Activated naive CD4-positive, alpha-beta T cell treated with anti-CD3 and anti-CD28 coated beads, Interleukin-2, amount 50 U/mL, for 24 hours (primary cell): Measurements from ENCODE around the gene WDR62.
"Not testable (repeated sequence)": the region's sequence is repeated elsewhere in the genome, so short reads cannot be mapped to it uniquely, and the experiment has no call there.

Experiments used
- H3K27ac Mint-ChIP-seq: one replicate; pipeline ENCODE4 v1.8.0; 2021; ENCODE audit warnings: mild to moderate bottlenecking, mixed read lengths
- H3K27me3 Mint-ChIP-seq: one replicate; pipeline ENCODE4 v1.8.0; 2021; ENCODE audit warnings: mixed read lengths
- H3K36me3 Mint-ChIP-seq: one replicate; pipeline ENCODE4 v1.8.0; 2021; ENCODE audit warnings: mixed read lengths
- H3K4me1 Mint-ChIP-seq: one replicate; pipeline ENCODE4 v1.8.0; 2021; ENCODE audit warnings: mixed read lengths
- H3K4me3 Mint-ChIP-seq: one replicate; pipeline ENCODE4 v1.8.0; 2021; ENCODE audit warnings: mild to moderate bottlenecking, mixed read lengths
- H3K9me3 Mint-ChIP-seq: one replicate; pipeline ENCODE4 v1.8.0; 2021; ENCODE audit warnings: mixed read lengths

Gene WDR62

GRCh38 chr19:36058481-36059179 lies 3.9 kb downstream of the WDR62 start:
- no peak overlapping the region for H3K4me3 Mint-ChIP-seq
- H3K4me1 Mint-ChIP-seq, result peaks cover 12% of the 10 kb centered on the region
- no peaks in the 10 kb centered on the region for H3K36me3 Mint-ChIP-seq
- H3K9me3 Mint-ChIP-seq, result no peaks in the 10 kb centered on the region
- H3K27ac Mint-ChIP-seq, result no peak overlapping the region
- H3K27me3 Mint-ChIP-seq, result no peaks in the 10 kb centered on the region

GRCh38 chr19:36059180-36059910 lies 4.6 kb downstream of the WDR62 start:
- no peak overlapping the region for H3K4me3 Mint-ChIP-seq
- no peaks in the 10 kb centered on the region for H3K9me3 Mint-ChIP-seq
- no peak overlapping the region for H3K27ac Mint-ChIP-seq
- H3K27me3 Mint-ChIP-seq, result no peaks in the 10 kb centered on the region
- H3K36me3 Mint-ChIP-seq, result no peaks in the 10 kb centered on the region
- H3K4me1 Mint-ChIP-seq, result peaks cover 8% of the 10 kb centered on the region

- Mint-ChIP-seq H3K4me1 (peaks cover 5% of the 10 kb centered on the region), H3K27ac (no peak overlapping the region), H3K36me3 (no peaks in the 10 kb centered on the region), H3K4me3 (no peak overlapping the region), H3K27me3 (no peaks in the 10 kb centered on the region), H3K9me3 (no peaks in the 10 kb centered on the region)
Observed at GRCh38 chr19:36060430-36060829, 5.7 kb downstream of the WDR62 start.

GRCh38 chr19:36061367-36061766 lies 6.7 kb downstream of the WDR62 start:
- Mint-ChIP-seq H3K4me1 (no peaks in the 10 kb centered on the region), H3K9me3 (no peaks in the 10 kb centered on the region), H3K36me3 (no peaks in the 10 kb centered on the region), H3K27me3 (no peaks in the 10 kb centered on the region), H3K4me3 (no peak overlapping the region), H3K27ac (no peak overlapping the region)

- H3K4me1 Mint-ChIP-seq, result no peaks in the 10 kb centered on the region
- no peaks in the 10 kb centered on the region for H3K27me3 Mint-ChIP-seq
- no peaks in the 10 kb centered on the region for H3K36me3 Mint-ChIP-seq
- H3K27ac Mint-ChIP-seq, result no peak overlapping the region
- H3K4me3 Mint-ChIP-seq, result no peak overlapping the region
- H3K9me3 Mint-ChIP-seq, result no peaks in the 10 kb centered on the region
Observed at GRCh38 chr19:36064826-36065225, 10.1 kb downstream of the WDR62 start.

- H3K27ac Mint-ChIP-seq, result no peak overlapping the region
- no peaks in the 10 kb centered on the region for H3K27me3 Mint-ChIP-seq
- H3K4me3 Mint-ChIP-seq, result no peak overlapping the region
- H3K9me3 Mint-ChIP-seq, result no peaks in the 10 kb centered on the region
- no peaks in the 10 kb centered on the region for H3K4me1 Mint-ChIP-seq
- no peaks in the 10 kb centered on the region for H3K36me3 Mint-ChIP-seq
Observed at GRCh38 chr19:36067681-36068080, 13.0 kb downstream of the WDR62 start.

- not testable (repeated sequence) for H3K4me1 Mint-ChIP-seq
Observed at GRCh38 chr19:36068810-36069499, 14.3 kb downstream of the WDR62 start.

GRCh38 chr19:36072081-36072480 lies 17.4 kb downstream of the WDR62 start:
- Mint-ChIP-seq H3K27ac (no peak overlapping the region), H3K4me3 (no peak overlapping the region), H3K36me3 (peaks cover 3% of the 10 kb centered on the region), H3K9me3 (no peaks in the 10 kb centered on the region), H3K4me1 (no peaks in the 10 kb centered on the region), H3K27me3 (no peaks in the 10 kb centered on the region)

More at GRCh38 chr19:36068810-36069499, 14.3 kb downstream of the WDR62 start:
- H3K27me3 Mint-ChIP-seq, H3K9me3 Mint-ChIP-seq, H3K4me3 Mint-ChIP-seq, H3K36me3 Mint-ChIP-seq, H3K27ac Mint-ChIP-seq: not testable (repeated sequence)

- Mint-ChIP-seq H3K36me3 (peaks cover 3% of the 10 kb centered on the region), H3K4me1 (no peaks in the 10 kb centered on the region), H3K27ac (no peak overlapping the region), H3K27me3 (no peaks in the 10 kb centered on the region), H3K9me3 (no peaks in the 10 kb centered on the region), H3K4me3 (no peak overlapping the region)
Observed at GRCh38 chr19:36073121-36073876, 18.6 kb downstream of the WDR62 start.

- H3K36me3 Mint-ChIP-seq, result peaks cover 8% of the 10 kb centered on the region
- no peak overlapping the region for H3K27ac Mint-ChIP-seq
- no peaks in the 10 kb centered on the region for H3K9me3 Mint-ChIP-seq
- no peaks in the 10 kb centered on the region for H3K4me1 Mint-ChIP-seq
- H3K27me3 Mint-ChIP-seq, result no peaks in the 10 kb centered on the region
- no peak overlapping the region for H3K4me3 Mint-ChIP-seq
Observed at GRCh38 chr19:36079389-36079945, 24.8 kb downstream of the WDR62 start.

GRCh38 chr19:36081385-36081784 lies 26.7 kb downstream of the WDR62 start:
- H3K36me3 Mint-ChIP-seq, result peaks cover 5% of the 10 kb centered on the region
- no peaks in the 10 kb centered on the region for H3K27me3 Mint-ChIP-seq
- no peaks in the 10 kb centered on the region for H3K4me1 Mint-ChIP-seq
- H3K9me3 Mint-ChIP-seq, result no peaks in the 10 kb centered on the region
- H3K4me3 Mint-ChIP-seq, result no peak overlapping the region
- H3K27ac Mint-ChIP-seq, result no peak overlapping the region

- peaks cover 5% of the 10 kb centered on the region for H3K36me3 Mint-ChIP-seq
- H3K4me1 Mint-ChIP-seq, result no peaks in the 10 kb centered on the region
- no peak overlapping the region for H3K4me3 Mint-ChIP-seq
- no peaks in the 10 kb centered on the region for H3K27me3 Mint-ChIP-seq
- no peaks in the 10 kb centered on the region for H3K9me3 Mint-ChIP-seq
- no peak overlapping the region for H3K27ac Mint-ChIP-seq
Observed at GRCh38 chr19:36081894-36082293, 27.2 kb downstream of the WDR62 start.

GRCh38 chr19:36082916-36083315 lies 28.2 kb downstream of the WDR62 start:
- no peak overlapping the region for H3K4me3 Mint-ChIP-seq
- H3K36me3 Mint-ChIP-seq, result peaks cover 5% of the 10 kb centered on the region
- H3K27me3 Mint-ChIP-seq, result no peaks in the 10 kb centered on the region
- no peaks in the 10 kb centered on the region for H3K4me1 Mint-ChIP-seq
- no peaks in the 10 kb centered on the region for H3K9me3 Mint-ChIP-seq
- no peak overlapping the region for H3K27ac Mint-ChIP-seq

GRCh38 chr19:36084231-36085009 lies 29.7 kb downstream of the WDR62 start:
- Mint-ChIP-seq H3K4me3 (no peak overlapping the region), H3K27me3 (no peaks in the 10 kb centered on the region), H3K27ac (no peak overlapping the region), H3K36me3 (peaks cover 5% of the 10 kb centered on the region), H3K4me1 (no peaks in the 10 kb centered on the region), H3K9me3 (no peaks in the 10 kb centered on the region)

- Mint-ChIP-seq H3K4me3 (no peak overlapping the region), H3K27ac (no peak overlapping the region), H3K4me1 (no peaks in the 10 kb centered on the region), H3K9me3 (no peaks in the 10 kb centered on the region), H3K27me3 (no peaks in the 10 kb centered on the region), H3K36me3 (peaks cover 5% of the 10 kb centered on the region)
Observed at GRCh38 chr19:36086326-36086725, 31.6 kb downstream of the WDR62 start.
